ENCODE measurements around the gene GDPD3. TPM values are rescaled to one million over a fixed set of nuclear protein-coding genes. Genes with fewer than 3 reads are reported as not detected.

The GDPD3 gene
- total RNA-seq, 1 donor from 2014 or later, result 19.7 TPM

GRCh38 chr16:30088237-30088831 is 25.0 kb downstream of the GDPD3 start:
- peak overlapping the region; percentile 84 for H3K27ac Mint-ChIP-seq
- peaks cover 13% of the 10 kb centered on the region for H3K36me3 Mint-ChIP-seq
- H3K9me3 Mint-ChIP-seq, result no peaks in the 10 kb centered on the region
- peaks cover 35% of the 10 kb centered on the region for H3K4me1 Mint-ChIP-seq (ENCODE audit: unreplicated experiment)
- DNase-seq (ENCODE audit: extremely low spot score, unreplicated experiment), result no peak
- TF ChIP-seq CTCF (conservative IDR thresholded peaks at IDR 0.05), result no peak
- H3K4me3 Mint-ChIP-seq, result peak overlapping the region; percentile 40
- H3K27me3 Mint-ChIP-seq, result no peaks in the 10 kb centered on the region

GRCh38 chr16:30087181-30087898 is 26.0 kb downstream of the GDPD3 start:
- no peaks in the 10 kb centered on the region for H3K9me3 Mint-ChIP-seq
- no peak for TF ChIP-seq CTCF (conservative IDR thresholded peaks at IDR 0.05)
- H3K4me3 Mint-ChIP-seq, result no peak overlapping the region
- peaks cover 28% of the 10 kb centered on the region for H3K4me1 Mint-ChIP-seq (ENCODE audit: unreplicated experiment)
- no peak for DNase-seq (ENCODE audit: extremely low spot score, unreplicated experiment)
- H3K27ac Mint-ChIP-seq, result no peak overlapping the region
- no peaks in the 10 kb centered on the region for H3K27me3 Mint-ChIP-seq
- peaks cover 10% of the 10 kb centered on the region for H3K36me3 Mint-ChIP-seq

GRCh38 chr16:30086291-30087140 is 26.8 kb downstream of the GDPD3 start:
- H3K27ac Mint-ChIP-seq, result no peak overlapping the region
- DNase-seq (ENCODE audit: extremely low spot score, unreplicated experiment), result no peak
- H3K36me3 Mint-ChIP-seq, result peaks cover 14% of the 10 kb centered on the region
- H3K27me3 Mint-ChIP-seq, result no peaks in the 10 kb centered on the region
- H3K9me3 Mint-ChIP-seq, result no peaks in the 10 kb centered on the region
- no peak for TF ChIP-seq CTCF (conservative IDR thresholded peaks at IDR 0.05)
- H3K4me1 Mint-ChIP-seq (ENCODE audit: unreplicated experiment), result peaks cover 21% of the 10 kb centered on the region
- no peak overlapping the region for H3K4me3 Mint-ChIP-seq

- peaks cover 14% of the 10 kb centered on the region for H3K36me3 Mint-ChIP-seq
Measured at GRCh38 chr16:30085820-30086219, 27.5 kb downstream of the GDPD3 start.

More at GRCh38 chr16:30085820-30086219, 27.5 kb downstream of the GDPD3 start:
- Mint-ChIP-seq H3K27ac (no peak overlapping the region), H3K27me3 (no peaks in the 10 kb centered on the region), H3K4me1 (ENCODE audit: unreplicated experiment) (peaks cover 21% of the 10 kb centered on the region), H3K9me3 (no peaks in the 10 kb centered on the region), H3K4me3 (no peak overlapping the region)
- TF ChIP-seq CTCF (conservative IDR thresholded peaks at IDR 0.05), result no peak
- no peak for DNase-seq (ENCODE audit: extremely low spot score, unreplicated experiment)
